Calu3 (cell line): ENCODE results near the gene SLC22A8. TPM values are rescaled to one million over a fixed set of nuclear protein-coding genes. Genes with fewer than 3 reads are reported as not detected.
"Not testable (repeated sequence)": the region's sequence is repeated elsewhere in the genome, so short reads cannot be mapped to it uniquely, and the experiment has no call there.

Experiments used
- BruUV-seq: library from RNA; stranded (reverse); fragments of 400-500 nt; replicated peaks from 2 replicates; lab custom pipeline; 2021; lab: Mats Ljungman, UMichigan
- CTCF ChIA-PET: fragments of 300-600 bp; sonication (Branson Sonifier 250); formaldehyde crosslinking; loops from one replicate; lab custom pipeline; 2022; ENCODE audit warnings: antibody characterized with exemption; lab: Charles Lee
- DNase-seq: peaks from one replicate; pipeline ENCODE4 v3.0.0; 2022
- H3K27ac Mint-ChIP-seq: one replicate; pipeline ENCODE4 v1.8.0; 2022; ENCODE audit warnings: mixed read lengths; ENCODE audit not compliant: unreplicated experiment
- H3K27me3 Mint-ChIP-seq: one replicate; pipeline ENCODE4 v1.8.0; 2022; ENCODE audit warnings: mixed read lengths; ENCODE audit not compliant: unreplicated experiment
- H3K36me3 Mint-ChIP-seq: one replicate; pipeline ENCODE4 v1.8.0; 2022; ENCODE audit warnings: mild to moderate bottlenecking, moderate library complexity, mixed read lengths; ENCODE audit not compliant: insufficient read depth, unreplicated experiment
- H3K4me1 Mint-ChIP-seq: one replicate; pipeline ENCODE4 v1.8.0; 2022; ENCODE audit warnings: mild to moderate bottlenecking, low read depth, mixed read lengths; ENCODE audit not compliant: unreplicated experiment
- H3K4me3 Mint-ChIP-seq: one replicate; pipeline ENCODE4 v1.8.0; 2022; ENCODE audit warnings: mild to moderate bottlenecking, low read depth, moderate library complexity, mixed read lengths; ENCODE audit not compliant: unreplicated experiment
- H3K9me3 Mint-ChIP-seq: one replicate; pipeline ENCODE4 v1.8.0; 2022; ENCODE audit warnings: low read depth, mixed read lengths; ENCODE audit not compliant: unreplicated experiment
- intact Hi-C: fragments of 100-400 bp; cut with micrococcal nuclease; formaldehyde crosslinking; loops from one replicate; pipeline ENCODE4 v1.10.0; 2022; ENCODE audit not compliant: unreplicated experiment
- total RNA-seq: library from RNA; stranded (reverse); gene quantifications from 2 replicates; pipeline ENCODE4 v1.2.3, GENCODE V29; 2022
- TF ChIP-seq, protein P1 (sequence below): fragments of 200-600 bp; IDR thresholded peaks from one replicate; pipeline ENCODE4 v1.8.0; 2022; ENCODE audit warnings: antibody characterized with exemption; ENCODE audit not compliant: unreplicated experiment

The SLC22A8 gene
- total RNA-seq, 1 experiment from 2014 or later: not detected

DNA sequence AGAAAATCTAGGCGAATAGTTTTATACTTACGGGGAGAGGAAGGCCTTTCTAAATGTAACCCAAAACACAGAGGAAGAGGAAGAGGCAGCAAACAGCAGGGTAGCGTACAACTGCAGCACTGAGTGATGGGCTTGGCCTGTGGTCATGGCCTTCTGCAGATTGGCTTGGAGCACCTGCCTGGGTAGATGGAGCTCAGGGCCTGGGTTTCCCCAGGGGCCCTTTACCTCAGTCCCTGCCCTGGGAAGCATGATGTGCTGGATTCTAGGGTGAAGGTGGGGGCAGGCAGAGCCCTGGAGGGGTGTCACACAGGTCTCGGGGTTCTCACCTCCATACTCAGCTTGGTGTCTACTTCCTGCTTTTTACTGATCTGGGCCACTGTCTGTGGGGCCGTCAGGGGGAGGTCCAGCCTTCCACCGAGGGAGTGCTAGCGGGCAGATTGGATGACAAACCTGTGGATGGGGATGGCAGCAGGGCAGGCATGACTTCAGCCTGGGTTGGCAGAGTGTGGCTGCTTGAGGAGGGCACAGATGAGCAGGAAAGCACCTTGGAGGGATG lies 66.8 kb downstream of the SLC22A8 start:
- H3K27me3 Mint-ChIP-seq: peaks cover 58% of the 10 kb centered on the region
- H3K4me1 Mint-ChIP-seq: no peaks in the 10 kb centered on the region
- H3K36me3 Mint-ChIP-seq: no peaks in the 10 kb centered on the region
- H3K4me3 Mint-ChIP-seq: no peak overlapping the region
- no peak for DNase-seq
- no TSS peak for BruUV-seq
- CTCF ChIA-PET: no interaction called here
- TF ChIP-seq, protein P1, sequence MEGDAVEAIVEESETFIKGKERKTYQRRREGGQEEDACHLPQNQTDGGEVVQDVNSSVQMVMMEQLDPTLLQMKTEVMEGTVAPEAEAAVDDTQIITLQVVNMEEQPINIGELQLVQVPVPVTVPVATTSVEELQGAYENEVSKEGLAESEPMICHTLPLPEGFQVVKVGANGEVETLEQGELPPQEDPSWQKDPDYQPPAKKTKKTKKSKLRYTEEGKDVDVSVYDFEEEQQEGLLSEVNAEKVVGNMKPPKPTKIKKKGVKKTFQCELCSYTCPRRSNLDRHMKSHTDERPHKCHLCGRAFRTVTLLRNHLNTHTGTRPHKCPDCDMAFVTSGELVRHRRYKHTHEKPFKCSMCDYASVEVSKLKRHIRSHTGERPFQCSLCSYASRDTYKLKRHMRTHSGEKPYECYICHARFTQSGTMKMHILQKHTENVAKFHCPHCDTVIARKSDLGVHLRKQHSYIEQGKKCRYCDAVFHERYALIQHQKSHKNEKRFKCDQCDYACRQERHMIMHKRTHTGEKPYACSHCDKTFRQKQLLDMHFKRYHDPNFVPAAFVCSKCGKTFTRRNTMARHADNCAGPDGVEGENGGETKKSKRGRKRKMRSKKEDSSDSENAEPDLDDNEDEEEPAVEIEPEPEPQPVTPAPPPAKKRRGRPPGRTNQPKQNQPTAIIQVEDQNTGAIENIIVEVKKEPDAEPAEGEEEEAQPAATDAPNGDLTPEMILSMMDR: no peak
- intact Hi-C loops: no loop called here
- H3K27ac Mint-ChIP-seq: no peak overlapping the region
- no peaks in the 10 kb centered on the region for H3K9me3 Mint-ChIP-seq

DNA sequence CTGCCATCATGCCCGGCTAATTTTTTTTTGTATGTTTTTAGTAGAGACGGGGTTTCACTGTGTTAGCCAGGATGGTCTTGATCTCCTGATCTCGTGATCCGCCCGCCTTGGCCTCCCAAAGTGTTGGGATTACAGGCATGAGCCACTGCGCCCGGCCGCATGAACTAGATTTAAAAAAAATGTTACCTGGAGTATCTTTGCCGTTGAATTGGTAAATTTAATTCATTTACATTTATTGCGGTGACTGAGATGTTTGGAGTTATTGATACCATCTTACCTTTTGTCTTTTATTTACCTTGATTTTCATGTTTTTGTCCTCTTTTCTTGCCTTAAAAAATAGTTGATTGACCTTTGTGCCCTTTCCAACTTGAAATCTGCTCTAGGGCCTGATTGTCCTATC lies 70.1 kb downstream of the SLC22A8 start:
- H3K4me1 Mint-ChIP-seq, intact Hi-C loops, H3K4me3 Mint-ChIP-seq, H3K36me3 Mint-ChIP-seq, H3K9me3 Mint-ChIP-seq, H3K27ac Mint-ChIP-seq, BruUV-seq, CTCF ChIA-PET, DNase-seq: not testable (repeated sequence)
- peaks cover 57% of the 10 kb centered on the region for H3K27me3 Mint-ChIP-seq

Other genes with a start within 250 kb of the SLC22A8 start
- gene TAF6L, start 244.4 kb downstream of the SLC22A8 start, total RNA-seq: 26.0 and 28.9 TPM in 2 replicates
- gene TMEM179B, start 228.4 kb downstream of the SLC22A8 start, total RNA-seq: 65.6 and 72.3 TPM in 2 replicates
- gene TMEM223, start 223.8 kb downstream of the SLC22A8 start, total RNA-seq: 19.4 and 20.5 TPM in 2 replicates
- gene NXF1, start 210.4 kb downstream of the SLC22A8 start, total RNA-seq: 48.0 and 51.6 TPM in 2 replicates
- 38.3 and 39.2 TPM in 2 replicates for gene STX5, start 183.8 kb downstream of the SLC22A8 start, total RNA-seq
- gene TEX54, start 183.0 kb downstream of the SLC22A8 start, total RNA-seq: not detected in 2 replicates
- gene WDR74, start 176.3 kb downstream of the SLC22A8 start, total RNA-seq: 87.7 and 97.4 TPM in 2 replicates
- gene SLC3A2, start 134.9 kb downstream of the SLC22A8 start, total RNA-seq: 410 and 444 TPM in 2 replicates
- not detected in 2 replicates for gene CHRM1, start 94.5 kb downstream of the SLC22A8 start, total RNA-seq
- not detected in 2 replicates for gene SLC22A6, start 30.9 kb downstream of the SLC22A8 start, total RNA-seq
- not detected in 2 replicates for gene SLC22A24, start 128.4 kb upstream of the SLC22A8 start, total RNA-seq
- not detected in 2 replicates for gene SLC22A25, start 227.8 kb upstream of the SLC22A8 start, total RNA-seq